Activated naive CD4-positive, alpha-beta T cell treated with anti-CD3 and anti-CD28 coated beads, Interleukin-2, amount 50 U/mL, for 72 hours (primary cell): ENCODE measurements around the gene MOBP. TPM values are rescaled to one million over a fixed set of nuclear protein-coding genes. Genes with fewer than 3 reads are reported as not detected.
A peak's percentile ranks its signal among the peaks of the same experiment; 100 is the strongest.
"Not testable (repeated sequence)": the region's sequence is repeated elsewhere in the genome, so short reads cannot be mapped to it uniquely, and the experiment has no call there.

ENCODE experiments used
- ATAC-seq, 2 donors: fragments of 150-1000 bp; cut with Tn5 transposase; 2 replicates each; pipeline ENCODE4 v1.10.0; 2021; ENCODE audit warnings: mild to moderate bottlenecking in 2 of 2, moderate library complexity in 2 of 2
- DNase-seq, 2 donors: peaks; one replicate each; pipeline ENCODE4 v3.0.0; 2021 to 2022; ENCODE audit warnings: low spot score in 2 of 2
- H3K27ac Mint-ChIP-seq, 2 donors: one replicate each; pipeline ENCODE4 v1.8.0; 2022; ENCODE audit warnings: mild to moderate bottlenecking in 2 of 2, mixed read lengths in 2 of 2
- H3K36me3 Mint-ChIP-seq, 2 donors: one replicate each; pipeline ENCODE4 v1.8.0; 2022; ENCODE audit warnings: mixed read lengths in 2 of 2
- H3K9me3 Mint-ChIP-seq, 2 donors: one replicate each; pipeline ENCODE4 v1.8.0; 2022; ENCODE audit warnings: mixed read lengths in 2 of 2
- total RNA-seq, 2 donors: library from RNA; stranded (reverse); gene quantifications; one replicate each; pipeline ENCODE4 v1.2.3, GENCODE V29; 2022

The MOBP gene
- not detected for total RNA-seq

GRCh38 chr3:39467394-39468107 is at the start of gene MOBP:
TSS of gene MOBP (plus strand) at chr3:39467680. CDS start at chr3:39502070, 34,390 bp downstream.
- no peak within 1 kb of the TSS for H3K27ac Mint-ChIP-seq
- ATAC-seq (no peak), DNase-seq (no peak)
- no peaks in the 10 kb centered on the region for H3K36me3 Mint-ChIP-seq
- no peaks in the 10 kb centered on the region for H3K9me3 Mint-ChIP-seq

GRCh38 chr3:39418556-39419225 is 48.8 kb upstream of the MOBP start:
- ATAC-seq, H3K36me3 Mint-ChIP-seq, H3K9me3 Mint-ChIP-seq, DNase-seq: not testable (repeated sequence)
- H3K27ac Mint-ChIP-seq, result peak overlapping the region in 1 of 2 donors; percentile 18

- Mint-ChIP-seq H3K36me3 (no peaks in the 10 kb centered on the region), H3K9me3 (no peaks in the 10 kb centered on the region), H3K27ac (no peak overlapping the region)
- DNase-seq, result no peak
- no peak for ATAC-seq
Measured at GRCh38 chr3:39419742-39420315, 47.7 kb upstream of the MOBP start.

- Mint-ChIP-seq H3K27ac (no peak overlapping the region), H3K36me3 (no peaks in the 10 kb centered on the region), H3K9me3 (no peaks in the 10 kb centered on the region)
- no peak for DNase-seq
- ATAC-seq, result no peak
Measured at GRCh38 chr3:39420543-39420942, 46.9 kb upstream of the MOBP start.

- no peak for ATAC-seq
- no peak for DNase-seq
- Mint-ChIP-seq H3K36me3 (no peaks in the 10 kb centered on the region), H3K27ac (no peak overlapping the region), H3K9me3 (no peaks in the 10 kb centered on the region)
Measured at GRCh38 chr3:39423436-39423970, 44.0 kb upstream of the MOBP start.

- Mint-ChIP-seq H3K36me3 (no peaks in the 10 kb centered on the region), H3K9me3 (no peaks in the 10 kb centered on the region), H3K27ac (no peak overlapping the region)
- no peak for ATAC-seq
- no peak for DNase-seq
Measured at GRCh38 chr3:39426312-39426711, 41.2 kb upstream of the MOBP start.

- Mint-ChIP-seq H3K36me3 (no peaks in the 10 kb centered on the region), H3K9me3 (no peaks in the 10 kb centered on the region), H3K27ac (no peak overlapping the region)
- DNase-seq (no peak), ATAC-seq (no peak)
Measured at GRCh38 chr3:39427506-39427905, 40.0 kb upstream of the MOBP start.

- DNase-seq (no peak), ATAC-seq (no peak)
- Mint-ChIP-seq H3K27ac (no peak overlapping the region), H3K9me3 (no peaks in the 10 kb centered on the region), H3K36me3 (no peaks in the 10 kb centered on the region)
Measured at GRCh38 chr3:39428745-39429201, 38.7 kb upstream of the MOBP start.

- Mint-ChIP-seq H3K9me3 (no peaks in the 10 kb centered on the region), H3K27ac (no peak overlapping the region), H3K36me3 (no peaks in the 10 kb centered on the region)
- ATAC-seq (no peak), DNase-seq (no peak)
Measured at GRCh38 chr3:39429466-39429865, 38.0 kb upstream of the MOBP start.

- DNase-seq (no peak), ATAC-seq (no peak)
- Mint-ChIP-seq H3K27ac (peak overlapping the region in 1 of 2 donors; percentile 26), H3K36me3 (no peaks in the 10 kb centered on the region), H3K9me3 (no peaks in the 10 kb centered on the region)
Measured at GRCh38 chr3:39432342-39432741, 35.1 kb upstream of the MOBP start.

- Mint-ChIP-seq H3K36me3 (no peaks in the 10 kb centered on the region), H3K27ac (no peak overlapping the region), H3K9me3 (no peaks in the 10 kb centered on the region)
- no peak for DNase-seq
- no peak for ATAC-seq
Measured at GRCh38 chr3:39433642-39434041, 33.8 kb upstream of the MOBP start.

GRCh38 chr3:39434574-39434973 is 32.9 kb upstream of the MOBP start:
- Mint-ChIP-seq H3K9me3 (no peaks in the 10 kb centered on the region), H3K36me3 (no peaks in the 10 kb centered on the region), H3K27ac (no peak overlapping the region)
- peak in 1 of 2 donors; percentile 32 for ATAC-seq
- no peak for DNase-seq

GRCh38 chr3:39435006-39435748 is 32.3 kb upstream of the MOBP start:
- no peak overlapping the region for H3K27ac Mint-ChIP-seq
- ATAC-seq, result no peak

GRCh38 chr3:39438880-39439279 is 28.6 kb upstream of the MOBP start:
- H3K27ac Mint-ChIP-seq, result no peak overlapping the region
- H3K36me3 Mint-ChIP-seq, result no peaks in the 10 kb centered on the region
- ATAC-seq (no peak), DNase-seq (no peak)
- no peaks in the 10 kb centered on the region for H3K9me3 Mint-ChIP-seq

More at GRCh38 chr3:39435006-39435748, 32.3 kb upstream of the MOBP start:
- DNase-seq, result no peak
- H3K36me3 Mint-ChIP-seq, result no peaks in the 10 kb centered on the region
- H3K9me3 Mint-ChIP-seq, result no peaks in the 10 kb centered on the region

GRCh38 chr3:39440316-39440715 is 27.2 kb upstream of the MOBP start:
- H3K27ac Mint-ChIP-seq, result no peak overlapping the region
- ATAC-seq, result no peak
- H3K9me3 Mint-ChIP-seq, result no peaks in the 10 kb centered on the region

GRCh38 chr3:39443530-39443929 is 23.9 kb upstream of the MOBP start:
- DNase-seq (no peak), ATAC-seq (no peak)
- H3K36me3 Mint-ChIP-seq, result no peaks in the 10 kb centered on the region
- H3K9me3 Mint-ChIP-seq, result no peaks in the 10 kb centered on the region
- H3K27ac Mint-ChIP-seq, result no peak overlapping the region

More at GRCh38 chr3:39440316-39440715, 27.2 kb upstream of the MOBP start:
- no peaks in the 10 kb centered on the region for H3K36me3 Mint-ChIP-seq
- DNase-seq, result no peak

- no peak for ATAC-seq
- no peak overlapping the region for H3K27ac Mint-ChIP-seq
- DNase-seq, result no peak
- H3K36me3 Mint-ChIP-seq, result no peaks in the 10 kb centered on the region
- no peaks in the 10 kb centered on the region for H3K9me3 Mint-ChIP-seq
Measured at GRCh38 chr3:39445927-39446326, 21.6 kb upstream of the MOBP start.
